Activated naive CD8-positive, alpha-beta T cell treated with anti-CD3 and anti-CD28 coated beads, Interleukin-2, amount 10 ng/mL, durations not matched to agents 7 days and 5 days (primary cell): ENCODE data around the gene CLN3. TPM values are rescaled to one million over a fixed set of nuclear protein-coding genes. Genes with fewer than 3 reads are reported as not detected.
"Not testable (repeated sequence)": the region's sequence is repeated elsewhere in the genome, so short reads cannot be mapped to it uniquely, and the experiment has no call there.

ENCODE experiments used
- ATAC-seq: fragments of 150-1000 bp; cut with Tn5 transposase; one replicate; pipeline ENCODE4 v1.10.0; 2021; ENCODE audit warnings: low read depth, moderate library complexity
- POLR2A ChIA-PET: fragments of 350-600 bp; sonication (Branson Sonifier 250); formaldehyde crosslinking; loops from one replicate; lab custom pipeline; 2021; ENCODE audit warnings: antibody characterized with exemption; lab: Charles Lee
- DNase-seq: peaks from one replicate; pipeline ENCODE4 v3.0.0; 2021
- H3K27ac Mint-ChIP-seq: one replicate; pipeline ENCODE4 v1.8.0; 2022; ENCODE audit warnings: mild to moderate bottlenecking, mixed read lengths
- H3K27me3 Mint-ChIP-seq: one replicate; pipeline ENCODE4 v1.8.0; 2022; ENCODE audit warnings: mild to moderate bottlenecking, moderate library complexity, mixed read lengths
- H3K36me3 Mint-ChIP-seq: one replicate; pipeline ENCODE4 v1.8.0; 2021; ENCODE audit warnings: mild to moderate bottlenecking, mixed read lengths
- H3K4me1 Mint-ChIP-seq: one replicate; pipeline ENCODE4 v1.8.0; 2021; ENCODE audit warnings: mixed read lengths
- H3K4me3 Mint-ChIP-seq: one replicate; pipeline ENCODE4 v1.8.0; 2022; ENCODE audit warnings: mild to moderate bottlenecking, moderate library complexity, mixed read lengths
- H3K9me3 Mint-ChIP-seq: one replicate; pipeline ENCODE4 v1.8.0; 2021; ENCODE audit warnings: mixed read lengths
- total RNA-seq, 2 experiments: library from RNA; stranded (reverse); gene quantifications; one replicate each; pipeline ENCODE4 v1.2.3, GENCODE V29; 2021

CLN3 gene
- total RNA-seq, 2 experiments from 2014 or later: 58.4 to 60.0 TPM

GRCh38 chr16:28495795-28496749 is 4.2 kb upstream of the CLN3 start:
- Mint-ChIP-seq H3K27ac (peak overlapping the region; percentile 96), H3K27me3 (no peaks in the 10 kb centered on the region), H3K4me1 (peaks cover 42% of the 10 kb centered on the region), H3K36me3 (peaks cover 23% of the 10 kb centered on the region), H3K4me3 (peak overlapping the region; percentile 97), H3K9me3 (no peaks in the 10 kb centered on the region)
- POLR2A ChIA-PET: interaction anchor here (0.6 to 2.1 kb wide), 3 partner anchors 11 to 327 kb away, joined by 3 to 9 read pairs (median 4); partner anchors contain the start of gene ATXN2L
- DNase-seq: no peak
- ATAC-seq: no peak

GRCh38 chr16:28495098-28495793 is 3.4 kb upstream of the CLN3 start:
- no peaks in the 10 kb centered on the region for H3K27me3 Mint-ChIP-seq
- peak overlapping the region; percentile 96 for H3K27ac Mint-ChIP-seq
- peak; percentile 51 for DNase-seq
- peaks cover 42% of the 10 kb centered on the region for H3K4me1 Mint-ChIP-seq
- no peaks in the 10 kb centered on the region for H3K9me3 Mint-ChIP-seq
- POLR2A ChIA-PET: interaction anchor here (0.6 to 2.1 kb wide), 5 partner anchors 10 to 328 kb away, joined by 3 to 10 read pairs (median 9); partner anchors contain the start of genes ATXN2L and SGF29
- peak overlapping the region; percentile 97 for H3K4me3 Mint-ChIP-seq
- ATAC-seq: no peak
- H3K36me3 Mint-ChIP-seq: peaks cover 23% of the 10 kb centered on the region

GRCh38 chr16:28494121-28494851 is 2.4 kb upstream of the CLN3 start, which contains the start of gene APOBR:
TSS of gene APOBR (plus strand) at chr16:28494643. CDS start at chr16:28494682, 39 bp downstream.
- peak within 1 kb of the TSS; percentile 97 for H3K4me3 Mint-ChIP-seq
- peak within 1 kb of the TSS; percentile 96 for H3K27ac Mint-ChIP-seq
- H3K9me3 Mint-ChIP-seq: no peaks in the 10 kb centered on the region
- H3K4me1 Mint-ChIP-seq: peaks cover 40% of the 10 kb centered on the region
- POLR2A ChIA-PET: interaction anchor here (0.5 to 2.1 kb wide), 9 partner anchors 9 to 442 kb away, joined by 3 to 10 read pairs (median 4); partner anchors contain the start of genes ATXN2L and SGF29
- no peaks in the 10 kb centered on the region for H3K27me3 Mint-ChIP-seq
- peaks cover 31% of the 10 kb centered on the region for H3K36me3 Mint-ChIP-seq
- ATAC-seq (peak; percentile 74), DNase-seq (peak; percentile 81)

- peaks cover 29% of the 10 kb centered on the region for H3K36me3 Mint-ChIP-seq
- no peaks in the 10 kb centered on the region for H3K27me3 Mint-ChIP-seq
- no peak for DNase-seq
- POLR2A ChIA-PET: interaction anchor here (0.9 to 1.0 kb wide), 2 partner anchors 11 to 371 kb away, joined by 3 to 6 read pairs; partner anchors contain the start of gene SH2B1
- peaks cover 43% of the 10 kb centered on the region for H3K4me1 Mint-ChIP-seq
- peak overlapping the region; percentile 97 for H3K4me3 Mint-ChIP-seq
- H3K27ac Mint-ChIP-seq: peak overlapping the region; percentile 99
- ATAC-seq: no peak
- H3K9me3 Mint-ChIP-seq: no peaks in the 10 kb centered on the region
Measured at GRCh38 chr16:28492511-28492910, 637 bp upstream of the CLN3 start.

GRCh38 chr16:28491230-28491969 is 474 bp downstream of the CLN3 start:
- H3K27me3 Mint-ChIP-seq: no peaks in the 10 kb centered on the region
- peaks cover 25% of the 10 kb centered on the region for H3K36me3 Mint-ChIP-seq
- no peak for ATAC-seq
- peaks cover 40% of the 10 kb centered on the region for H3K4me1 Mint-ChIP-seq
- H3K9me3 Mint-ChIP-seq: no peaks in the 10 kb centered on the region
- DNase-seq: no peak
- H3K27ac Mint-ChIP-seq: peak overlapping the region; percentile 99
- POLR2A ChIA-PET: interaction anchor here (0.6 to 1.0 kb wide), 5 partner anchors 9 to 321 kb away, joined by 3 to 6 read pairs (median 3); partner anchors contain the start of gene SGF29
- peak overlapping the region; percentile 97 for H3K4me3 Mint-ChIP-seq

GRCh38 chr16:28486266-28486665 is 5.6 kb downstream of the CLN3 start:
- no peaks in the 10 kb centered on the region for H3K9me3 Mint-ChIP-seq
- ATAC-seq (no peak), DNase-seq (no peak)
- peaks cover 25% of the 10 kb centered on the region for H3K36me3 Mint-ChIP-seq
- no peak overlapping the region for H3K27ac Mint-ChIP-seq
- no peak overlapping the region for H3K4me3 Mint-ChIP-seq
- peaks cover 11% of the 10 kb centered on the region for H3K4me1 Mint-ChIP-seq
- no peaks in the 10 kb centered on the region for H3K27me3 Mint-ChIP-seq
- POLR2A ChIA-PET: no interaction called here

GRCh38 chr16:28483361-28483760 is 8.5 kb downstream of the CLN3 start:
- not testable (repeated sequence) for H3K9me3 Mint-ChIP-seq, H3K27me3 Mint-ChIP-seq, H3K36me3 Mint-ChIP-seq, H3K27ac Mint-ChIP-seq, ATAC-seq, H3K4me3 Mint-ChIP-seq, H3K4me1 Mint-ChIP-seq, DNase-seq
- POLR2A ChIA-PET: interaction anchor here (0.5 to 0.6 kb wide), 2 partner anchors 204 to 491 kb away, joined by 3 read pairs; no protein-coding TSS in a partner anchor

- Mint-ChIP-seq H3K27ac (no peak overlapping the region), H3K36me3 (peaks cover 7% of the 10 kb centered on the region), H3K4me1 (peaks cover under 1% of the 10 kb centered on the region), H3K27me3 (no peaks in the 10 kb centered on the region), H3K9me3 (no peaks in the 10 kb centered on the region), H3K4me3 (no peak overlapping the region)
- POLR2A ChIA-PET: interaction anchor here (1.2 kb wide), 1 partner anchor 9 kb away, joined by 3 read pairs; no protein-coding TSS in a partner anchor
- ATAC-seq (no peak), DNase-seq (no peak)
Measured at GRCh38 chr16:28482026-28482425, 9.8 kb downstream of the CLN3 start.

GRCh38 chr16:28478506-28479180 is 13.2 kb downstream of the CLN3 start:
- Mint-ChIP-seq H3K4me1 (peaks cover 1% of the 10 kb centered on the region), H3K4me3 (no peak overlapping the region), H3K27ac (no peak overlapping the region), H3K27me3 (no peaks in the 10 kb centered on the region), H3K36me3 (peaks cover 11% of the 10 kb centered on the region), H3K9me3 (no peaks in the 10 kb centered on the region)
- no peak for ATAC-seq
- POLR2A ChIA-PET: interaction anchor here (0.7 kb wide), 2 partner anchors 38 to 265 kb away, joined by 5 to 8 read pairs; no protein-coding TSS in a partner anchor
- DNase-seq: peak; percentile 9

- H3K4me1 Mint-ChIP-seq: peaks cover 4% of the 10 kb centered on the region
- DNase-seq (peak; percentile 18), ATAC-seq (no peak)
- H3K4me3 Mint-ChIP-seq: no peak overlapping the region
- POLR2A ChIA-PET: no interaction called here
- no peaks in the 10 kb centered on the region for H3K9me3 Mint-ChIP-seq
- H3K36me3 Mint-ChIP-seq: peaks cover 12% of the 10 kb centered on the region
- H3K27me3 Mint-ChIP-seq: no peaks in the 10 kb centered on the region
- H3K27ac Mint-ChIP-seq: no peak overlapping the region
Measured at GRCh38 chr16:28477311-28477920, 14.5 kb downstream of the CLN3 start.

GRCh38 chr16:28475221-28475620 is 16.7 kb downstream of the CLN3 start:
- no peak for ATAC-seq
- Mint-ChIP-seq H3K27ac (no peak overlapping the region), H3K9me3 (no peaks in the 10 kb centered on the region), H3K4me3 (no peak overlapping the region), H3K36me3 (peaks cover 14% of the 10 kb centered on the region), H3K27me3 (no peaks in the 10 kb centered on the region), H3K4me1 (peaks cover 4% of the 10 kb centered on the region)
- DNase-seq: peak; percentile 5
- POLR2A ChIA-PET: no interaction called here
